Sigmoid colon (tissue), 4 donors: Measurements from ENCODE around the gene NPBWR2.

Experiments
- EP300 ChIP-seq, 4 donors: sonication (generic); formaldehyde crosslinking; IDR thresholded peaks; one replicate each; pipeline ENCODE4 v1.6.1; 2017; ENCODE audit warnings: antibody characterized with exemption in 4 of 4
- POLR2AphosphoS5 ChIP-seq, 4 donors: sonication (generic); formaldehyde crosslinking; IDR thresholded peaks; one replicate each; pipeline ENCODE4 v1.6.1; 2017; ENCODE audit warnings: antibody characterized with exemption in 4 of 4
- TF ChIP-seq, protein P1 (sequence below), 4 experiments: fragments of 450-650 bp in 3 of 4; fragments of 200-600 bp in 1 of 4; IDR thresholded peaks; one replicate each; pipeline ENCODE4 v1.5.1; 2016 to 2019; ENCODE audit warnings: antibody characterized with exemption in 4 of 4, mild to moderate bottlenecking in 3 of 4, moderate library complexity in 2 of 4

- TF ChIP-seq, protein P1, sequence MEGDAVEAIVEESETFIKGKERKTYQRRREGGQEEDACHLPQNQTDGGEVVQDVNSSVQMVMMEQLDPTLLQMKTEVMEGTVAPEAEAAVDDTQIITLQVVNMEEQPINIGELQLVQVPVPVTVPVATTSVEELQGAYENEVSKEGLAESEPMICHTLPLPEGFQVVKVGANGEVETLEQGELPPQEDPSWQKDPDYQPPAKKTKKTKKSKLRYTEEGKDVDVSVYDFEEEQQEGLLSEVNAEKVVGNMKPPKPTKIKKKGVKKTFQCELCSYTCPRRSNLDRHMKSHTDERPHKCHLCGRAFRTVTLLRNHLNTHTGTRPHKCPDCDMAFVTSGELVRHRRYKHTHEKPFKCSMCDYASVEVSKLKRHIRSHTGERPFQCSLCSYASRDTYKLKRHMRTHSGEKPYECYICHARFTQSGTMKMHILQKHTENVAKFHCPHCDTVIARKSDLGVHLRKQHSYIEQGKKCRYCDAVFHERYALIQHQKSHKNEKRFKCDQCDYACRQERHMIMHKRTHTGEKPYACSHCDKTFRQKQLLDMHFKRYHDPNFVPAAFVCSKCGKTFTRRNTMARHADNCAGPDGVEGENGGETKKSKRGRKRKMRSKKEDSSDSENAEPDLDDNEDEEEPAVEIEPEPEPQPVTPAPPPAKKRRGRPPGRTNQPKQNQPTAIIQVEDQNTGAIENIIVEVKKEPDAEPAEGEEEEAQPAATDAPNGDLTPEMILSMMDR (IDR thresholded peaks at IDR 0.05): no peak
- TF ChIP-seq EP300 (IDR thresholded peaks at IDR 0.05): no peak
- TF ChIP-seq POLR2AphosphoS5 (IDR thresholded peaks at IDR 0.05): no peak
Observed at GRCh38 chr20:64109831-64110391, 2.5 kb upstream of the NPBWR2 start.
